Measurements from ENCODE around the gene LRRC17.
"Not testable (repeated sequence)": the region's sequence is repeated elsewhere in the genome, so short reads cannot be mapped to it uniquely, and the experiment has no call there.

The LRRC17 gene

GRCh38 chr7:102897856-102898531, 14.8 kb upstream of the LRRC17 start:
- no peak for DNase-seq (ENCODE audit: low read depth)

DNA sequence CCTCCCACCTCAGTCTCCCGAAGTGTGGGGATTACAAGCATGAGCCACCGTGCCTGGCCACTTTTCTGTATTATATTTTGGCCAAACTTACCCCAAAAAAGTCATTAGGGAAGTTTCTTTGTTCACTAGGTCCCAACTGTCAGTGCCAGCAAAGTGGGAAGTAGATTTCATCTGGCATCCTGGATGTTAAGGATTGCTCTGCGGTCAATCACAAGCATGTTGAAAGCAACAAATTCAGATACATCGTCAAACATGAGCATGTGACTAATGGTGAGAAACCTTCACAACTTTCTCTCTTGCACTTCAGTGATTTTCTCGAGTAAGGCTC, 14.3 kb upstream of the LRRC17 start:
- no peak for DNase-seq (ENCODE audit: low read depth)

GRCh38 chr7:102902052-102902451, 10.7 kb upstream of the LRRC17 start:
- DNase-seq (ENCODE audit: low read depth) = not testable (repeated sequence)

DNA sequence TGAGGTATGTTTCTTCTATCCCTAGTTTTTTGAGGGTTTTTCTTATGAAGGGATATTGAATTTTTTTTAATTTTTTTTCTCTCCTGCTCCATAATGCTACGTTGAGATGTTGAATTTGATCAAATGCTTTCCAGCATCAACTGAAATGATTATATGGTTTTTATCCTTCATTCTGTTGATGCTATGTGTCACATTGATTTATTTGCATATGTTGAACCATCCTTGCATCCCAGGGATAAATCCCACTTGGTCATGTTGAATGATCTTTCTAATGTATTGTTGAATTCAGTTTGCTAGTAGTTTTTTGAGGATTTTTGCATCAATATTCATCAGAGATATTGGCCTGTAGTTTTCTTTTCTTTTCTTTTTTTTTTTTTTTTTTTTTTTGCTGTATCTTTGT, 9.2 kb upstream of the LRRC17 start:
- not testable (repeated sequence) for DNase-seq (ENCODE audit: low read depth)

DNA sequence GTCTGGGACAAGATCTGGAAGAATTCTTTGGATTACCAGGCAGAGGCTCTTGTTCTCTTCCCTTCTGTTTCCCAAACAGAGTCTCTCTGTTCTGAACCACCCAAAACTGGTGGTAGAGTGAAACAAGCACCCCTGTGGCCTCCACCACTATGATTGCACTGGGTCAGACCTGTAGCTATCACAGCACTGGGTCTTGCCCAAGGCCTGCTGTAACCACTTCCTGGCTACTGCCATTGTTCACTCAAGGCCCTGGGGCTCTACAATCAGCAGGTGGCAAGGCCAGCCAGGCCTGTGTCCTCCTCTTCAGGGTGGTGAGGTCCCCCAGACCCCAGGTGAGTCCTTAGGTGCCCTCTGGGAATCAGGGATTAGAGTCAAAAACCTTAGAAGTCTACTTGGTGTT, 4.1 kb upstream of the LRRC17 start:
- DNase-seq (ENCODE audit: low read depth) = no peak

- DNase-seq (ENCODE audit: low read depth) = no peak
These were observed 1.0 kb downstream of the LRRC17 start for GRCh38 chr7:102913826-102914225.

DNA sequence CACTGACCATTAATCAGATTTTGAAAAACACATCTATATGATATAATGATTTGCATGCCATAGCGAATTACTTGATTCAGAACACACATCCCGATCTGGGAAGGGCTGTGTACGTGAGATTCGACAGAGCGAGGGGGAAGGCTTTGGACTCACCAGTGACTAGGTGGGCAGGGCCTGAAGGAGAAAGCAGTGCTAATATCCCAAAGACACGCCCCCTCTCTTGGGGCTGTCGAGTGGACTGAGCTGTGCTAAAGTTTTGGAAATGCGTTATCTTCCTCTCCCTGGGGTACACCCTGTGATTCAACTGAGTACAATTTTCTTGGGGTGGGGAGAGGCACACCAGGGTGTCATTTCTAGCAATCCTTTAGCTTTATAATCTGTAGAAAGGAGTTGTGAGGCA, 1.8 kb downstream of the LRRC17 start:
- DNase-seq (ENCODE audit: low read depth) = no peak

DNA sequence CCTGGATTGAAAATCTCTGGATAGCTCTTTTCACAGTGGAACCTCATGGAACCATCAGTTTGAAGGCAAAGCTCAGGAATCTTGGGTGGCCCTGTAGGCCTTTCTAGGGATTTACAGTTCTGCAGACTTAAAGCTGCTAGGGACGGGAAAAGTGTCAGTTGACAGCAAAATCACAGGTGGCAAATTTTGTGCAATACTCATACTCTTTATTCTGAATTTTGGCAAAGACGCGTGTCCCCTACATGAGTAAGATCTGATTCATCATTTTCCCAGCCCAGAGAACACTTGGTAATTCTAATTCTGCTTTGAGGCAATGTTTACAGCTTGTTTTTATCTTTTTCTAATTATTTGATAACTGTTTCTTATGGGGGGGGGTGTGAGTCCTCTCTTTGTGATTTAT, 3.6 kb downstream of the LRRC17 start:
- DNase-seq (ENCODE audit: low read depth) = no peak

- no peak for DNase-seq (ENCODE audit: low read depth)
These were observed 4.1 kb downstream of the LRRC17 start for GRCh38 chr7:102916881-102917280.

GRCh38 chr7:102917436-102918353, 4.9 kb downstream of the LRRC17 start:
- no peak for DNase-seq (ENCODE audit: low read depth)

GRCh38 chr7:102918845-102919244, 6.0 kb downstream of the LRRC17 start:
- no peak for DNase-seq (ENCODE audit: low read depth)

DNA sequence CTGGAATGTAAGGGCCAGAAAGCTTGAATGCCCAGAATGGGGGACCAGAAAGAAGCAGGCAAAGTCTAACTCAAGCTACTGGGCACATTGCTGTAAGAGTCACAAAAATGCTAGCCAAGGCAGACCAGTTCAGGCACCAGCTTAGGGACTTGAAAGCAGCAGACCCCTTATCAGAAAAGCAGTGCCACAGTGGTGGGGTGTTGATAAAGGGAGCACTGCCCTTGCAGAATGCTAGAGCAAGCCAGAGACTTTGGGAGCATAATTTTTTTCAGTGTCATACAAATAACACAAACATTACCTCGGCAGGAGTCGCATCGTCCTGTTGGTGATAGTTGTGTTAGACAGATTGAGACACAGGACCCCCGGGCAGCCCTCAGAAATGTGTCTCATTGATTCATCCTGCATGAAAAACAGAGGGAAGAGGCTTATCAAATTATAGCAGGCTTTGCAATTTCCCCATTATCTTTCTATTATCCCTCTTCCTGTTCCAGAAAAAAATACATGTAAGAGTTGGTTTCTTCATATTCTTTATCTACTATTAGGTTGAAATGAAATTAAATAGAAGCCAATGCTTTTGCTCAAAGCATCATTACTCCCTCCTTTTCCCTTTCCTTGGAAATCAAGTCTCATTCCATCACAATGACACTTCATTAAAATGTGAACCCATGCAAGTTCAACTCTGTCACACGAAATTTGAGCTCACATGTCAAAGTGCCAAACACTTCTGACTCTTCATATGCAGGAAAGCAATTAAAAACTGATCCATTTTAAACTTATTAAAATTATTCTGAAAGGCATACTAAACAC, 13.4 kb downstream of the LRRC17 start:
- DNase-seq (ENCODE audit: low read depth) = no peak

GRCh38 chr7:102926783-102927140, 14.0 kb downstream of the LRRC17 start:
- no peak for DNase-seq (ENCODE audit: low read depth)

- no peak for DNase-seq (ENCODE audit: low read depth)
These were observed 14.6 kb downstream of the LRRC17 start for GRCh38 chr7:102927312-102927933.

DNA sequence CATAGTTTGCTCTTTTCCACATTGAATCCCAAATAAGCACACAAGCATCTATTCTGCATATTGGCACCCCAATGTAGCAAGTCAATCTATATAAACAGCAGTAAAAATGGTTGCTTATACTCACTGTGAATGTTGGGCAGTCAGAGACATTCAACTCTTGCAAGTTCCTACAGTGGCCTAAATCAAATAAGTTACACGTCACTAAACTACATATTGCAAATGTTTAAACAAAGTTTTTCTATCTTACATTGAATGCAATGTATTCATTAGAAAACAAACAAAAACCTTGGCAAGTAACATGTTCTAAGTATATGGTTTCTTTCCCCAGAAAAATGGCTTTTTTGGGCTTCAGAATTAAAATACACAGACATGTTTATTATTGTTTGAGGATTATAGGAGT, 19.0 kb downstream of the LRRC17 start:
- DNase-seq (ENCODE audit: low read depth) = no peak

DNA sequence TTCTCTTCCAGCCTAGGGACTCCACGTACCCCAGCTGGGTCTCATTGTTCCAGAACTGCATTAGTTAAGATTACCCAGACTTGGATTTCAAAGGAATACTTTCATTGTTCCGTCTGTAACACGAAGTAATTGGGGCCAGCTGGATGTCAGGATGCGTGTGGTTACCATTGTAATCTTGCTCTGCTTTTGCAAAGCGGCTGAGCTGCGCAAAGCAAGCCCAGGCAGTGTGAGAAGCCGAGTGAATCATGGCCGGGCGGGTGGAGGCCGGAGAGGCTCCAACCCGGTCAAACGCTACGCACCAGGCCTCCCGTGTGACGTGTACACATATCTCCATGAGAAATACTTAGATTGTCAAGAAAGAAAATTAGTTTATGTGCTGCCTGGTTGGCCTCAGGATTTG, 21.0 kb downstream of the LRRC17 start:
- no peak for DNase-seq (ENCODE audit: low read depth)

- no peak for DNase-seq (ENCODE audit: low read depth)
These were observed 21.4 kb downstream of the LRRC17 start for GRCh38 chr7:102934239-102934638.

- no peak for DNase-seq (ENCODE audit: low read depth)
These were observed 21.9 kb downstream of the LRRC17 start for GRCh38 chr7:102934701-102935100.

DNA sequence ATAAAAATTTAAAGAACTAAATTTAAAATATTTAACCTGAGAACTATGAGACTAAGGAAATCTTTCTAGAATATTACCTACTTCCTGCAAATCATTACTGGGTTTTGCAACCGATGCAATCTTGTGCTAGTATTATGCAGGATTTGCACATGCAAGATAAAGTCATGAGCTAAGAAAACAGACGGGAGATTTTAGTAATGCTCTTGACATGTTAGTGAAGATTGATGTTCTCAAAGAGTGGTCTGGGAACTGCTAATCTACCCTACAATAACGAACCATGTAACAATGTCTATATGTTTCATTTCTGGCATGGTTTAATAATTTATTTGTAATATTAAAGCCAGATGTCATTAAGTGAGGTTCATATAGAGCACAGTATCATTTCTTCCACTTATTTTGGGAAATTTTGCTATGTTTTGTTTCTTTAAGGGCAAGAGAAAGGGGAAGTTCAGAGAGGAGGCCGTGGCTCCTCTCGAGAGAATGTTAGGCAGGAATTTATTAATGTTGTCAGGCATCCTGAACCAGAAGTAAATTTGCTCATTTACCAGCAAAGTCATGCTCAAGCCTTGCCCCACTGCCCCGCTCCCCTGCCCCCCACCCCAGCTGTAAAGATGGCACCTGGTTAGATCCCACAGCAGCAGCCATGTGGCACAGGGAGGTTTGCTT, 22.8 kb downstream of the LRRC17 start:
- DNase-seq (ENCODE audit: low read depth) = no peak

DNA sequence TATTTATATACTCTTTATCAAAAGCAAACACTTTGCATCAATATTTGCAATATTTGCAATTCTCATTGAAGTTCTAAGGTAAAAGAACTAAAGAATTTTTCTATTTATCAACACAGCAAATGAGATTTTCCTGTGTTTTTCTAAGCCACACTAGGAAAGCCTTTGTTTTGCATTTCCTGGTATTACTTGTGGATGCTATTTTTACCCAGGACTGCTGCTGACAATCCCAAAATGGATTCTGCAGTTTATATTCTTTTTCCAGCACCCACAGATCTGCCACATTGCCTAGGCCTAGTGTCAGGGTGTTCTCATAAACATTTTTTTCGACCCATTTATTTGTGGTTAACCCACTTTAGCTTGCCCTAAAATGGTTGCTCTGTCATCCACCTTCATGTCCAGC, 25.9 kb downstream of the LRRC17 start:
- DNase-seq (ENCODE audit: low read depth) = no peak

- DNase-seq (ENCODE audit: low read depth) = no peak
These were observed 29.5 kb downstream of the LRRC17 start for GRCh38 chr7:102942181-102942866.
